GM21381 (cell line): ENCODE data around the gene PPARA.

Experiments used
- ATAC-seq: cut with Tn5 transposase; IDR thresholded peaks from one replicate; pipeline ENCODE4 v1.9.1; 2021; ENCODE audit warnings: mild to moderate bottlenecking, moderate library complexity; ENCODE audit not compliant: unreplicated experiment

PPARA gene

GRCh38 chr22:46150034-46150654 lies at the start of gene PPARA:
Gene PPARA (plus strand): TSS chr22:46150526. CDS start chr22:46198384, 47,858 bp downstream.
- peak; percentile 75 for ATAC-seq

- ATAC-seq: no peak
Observed at GRCh38 chr22:46102159-46102558, 48.2 kb upstream of the PPARA start.

- no peak for ATAC-seq
Observed at GRCh38 chr22:46102752-46103151, 47.6 kb upstream of the PPARA start.

GRCh38 chr22:46103181-46103580 lies 47.1 kb upstream of the PPARA start:
- no peak for ATAC-seq

GRCh38 chr22:46103664-46104063 lies 46.7 kb upstream of the PPARA start:
- ATAC-seq: no peak

GRCh38 chr22:46104170-46104880 lies 46.0 kb upstream of the PPARA start:
- ATAC-seq: no peak

GRCh38 chr22:46104881-46105493 lies 45.3 kb upstream of the PPARA start:
- ATAC-seq: no peak

GRCh38 chr22:46105494-46106278 lies 44.6 kb upstream of the PPARA start:
- ATAC-seq: no peak

GRCh38 chr22:46106279-46107022 lies 43.9 kb upstream of the PPARA start:
- no peak for ATAC-seq

GRCh38 chr22:46107089-46107664 lies 43.1 kb upstream of the PPARA start:
- ATAC-seq: no peak

GRCh38 chr22:46107753-46108563 lies 42.4 kb upstream of the PPARA start:
- no peak for ATAC-seq

GRCh38 chr22:46108564-46109473 lies 41.5 kb upstream of the PPARA start:
- ATAC-seq: no peak

GRCh38 chr22:46109474-46110003 lies 40.8 kb upstream of the PPARA start:
- no peak for ATAC-seq

- ATAC-seq: no peak
Observed at GRCh38 chr22:46110215-46110614, 40.1 kb upstream of the PPARA start.

- ATAC-seq: no peak
Observed at GRCh38 chr22:46111645-46112306, 38.5 kb upstream of the PPARA start.

- no peak for ATAC-seq
Observed at GRCh38 chr22:46112405-46112804, 37.9 kb upstream of the PPARA start.

- no peak for ATAC-seq
Observed at GRCh38 chr22:46113110-46113909, 37.0 kb upstream of the PPARA start.
